Neuronal stem cell (in vitro differentiated cells): Measurements from ENCODE around the gene C1QTNF6.
A peak's percentile ranks its signal among the peaks of the same experiment; 100 is the strongest.

ENCODE experiments used
- DNase-seq: peaks from one replicate; pipeline ENCODE4 v3.0.0-alpha.2; 2013; ENCODE audit warnings: low spot score
- H2AFZ ChIP-seq: one replicate; pipeline ENCODE4 v1.6.1; 2013; ENCODE audit warnings: mild to moderate bottlenecking, low read length, inconsistent platforms
- H2AK5ac ChIP-seq: 2 replicates; pipeline ENCODE4 v1.6.1; 2013; ENCODE audit warnings: low read depth, mild to moderate bottlenecking, inconsistent platforms, low read length, moderate library complexity, mixed read lengths
- H2BK120ac ChIP-seq: 2 replicates; pipeline ENCODE4 v1.6.1; 2013; ENCODE audit warnings: low read depth, mild to moderate bottlenecking, inconsistent platforms, low read length, moderate library complexity, mixed read lengths
- H2BK12ac ChIP-seq: one replicate; pipeline ENCODE4 v1.6.1; 2013; ENCODE audit warnings: low read length, inconsistent platforms
- H2BK15ac ChIP-seq: 2 replicates; pipeline ENCODE4 v1.6.1; 2013; ENCODE audit warnings: mild to moderate bottlenecking, low read length, inconsistent platforms, mixed read lengths
- H2BK5ac ChIP-seq: one replicate; pipeline ENCODE4 v1.6.1; 2013; ENCODE audit warnings: inconsistent platforms, mild to moderate bottlenecking, low read length, moderate library complexity
- H3K14ac ChIP-seq: one replicate; pipeline ENCODE4 v1.6.1; 2013; ENCODE audit warnings: low read length, inconsistent platforms
- H3K18ac ChIP-seq: 2 replicates; pipeline ENCODE4 v1.6.1; 2013; ENCODE audit warnings: low read length, inconsistent platforms
- H3K23ac ChIP-seq: 2 replicates; pipeline ENCODE4 v1.6.1; 2013; ENCODE audit warnings: low read depth, mild to moderate bottlenecking, mixed read lengths, low read length, inconsistent platforms; ENCODE audit not compliant: poor library complexity
- H3K27ac ChIP-seq: replicated peaks from 3 replicates; pipeline ENCODE4 v1.5.1; 2013; ENCODE audit warnings: low read length, inconsistent platforms
- H3K27me3 ChIP-seq, 3 experiments: 2 replicates each; pipeline ENCODE4 v1.6.1; 2013; ENCODE audit warnings: low read length in 3 of 3, mild to moderate bottlenecking in 2 of 3, inconsistent platforms in 1 of 3, low read depth in 1 of 3, mixed read lengths in 1 of 3, moderate library complexity in 1 of 3; ENCODE audit not compliant: control insufficient read depth in 3 of 3, insufficient read depth in 3 of 3
- H3K36me3 ChIP-seq, 2 donors: replicated peaks in 1 of 2; 2 replicates each; pipeline ENCODE4 v1.6.1; 2013; ENCODE audit warnings: low read length in 2 of 2; ENCODE audit not compliant: control insufficient read depth in 2 of 2, insufficient read depth in 2 of 2
- H3K4ac ChIP-seq: 2 replicates; pipeline ENCODE4 v1.6.1; 2013; ENCODE audit warnings: inconsistent platforms, mild to moderate bottlenecking, low read length, moderate library complexity
- H3K4me1 ChIP-seq, 2 donors: 1 replicate in 1 of 2; 2 replicates in 1 of 2; pipeline ENCODE4 v1.6.1; 2013; ENCODE audit warnings: low read length in 2 of 2, low read depth in 1 of 2; ENCODE audit not compliant: control insufficient read depth in 2 of 2, insufficient read depth in 1 of 2
- H3K4me2 ChIP-seq: one replicate; pipeline ENCODE4 v1.6.1; 2013; ENCODE audit warnings: mild to moderate bottlenecking, low read length, inconsistent platforms; ENCODE audit not compliant: insufficient read depth, poor library complexity, severe bottlenecking
- H3K4me3 ChIP-seq, 2 donors: 2 replicates each; pipeline ENCODE4 v1.5.1; 2013; ENCODE audit warnings: low read length in 2 of 2, mild to moderate bottlenecking in 2 of 2, inconsistent platforms in 1 of 2, moderate library complexity in 1 of 2
- H3K79me1 ChIP-seq: one replicate; pipeline ENCODE4 v1.6.1; 2013; ENCODE audit warnings: low read depth, mild to moderate bottlenecking, inconsistent platforms, low read length, moderate library complexity
- H3K9ac ChIP-seq: one replicate; pipeline ENCODE4 v1.6.1; 2013; ENCODE audit warnings: mild to moderate bottlenecking, low read depth, low read length, inconsistent platforms; ENCODE audit not compliant: poor library complexity
- H3K9me3 ChIP-seq, 2 donors: replicated peaks in 1 of 2; 2 replicates each; pipeline versions ENCODE3 to v1.6.1; 2013; ENCODE audit warnings: low read length in 2 of 2, mild to moderate bottlenecking in 2 of 2, inconsistent platforms in 1 of 2, low read depth in 1 of 2, mixed read lengths in 1 of 2, moderate library complexity in 1 of 2; ENCODE audit not compliant: control insufficient read depth in 2 of 2, insufficient read depth in 1 of 2
- H4K8ac ChIP-seq: one replicate; pipeline ENCODE4 v1.6.1; 2013; ENCODE audit warnings: low read depth, mild to moderate bottlenecking, inconsistent platforms, low read length, moderate library complexity
- H4K91ac ChIP-seq: one replicate; pipeline ENCODE4 v1.6.1; 2013; ENCODE audit warnings: low read length, low read depth, mild to moderate bottlenecking, inconsistent platforms; ENCODE audit not compliant: poor library complexity
- WGBS, 2 donors: extraction: QIAGEN DNeasy Blood & Tissue Kit; methylation state at CpG; one replicate each; pipeline ENCODE4 v1.1.7; 2013; ENCODE audit warnings: missing lambda C conversion rate in 2 of 2, mixed read lengths in 1 of 2; ENCODE audit not compliant: insufficient read length in 2 of 2, insufficient replicate concordance in 1 of 2; ENCODE audit errors: extremely low coverage in 2 of 2; 5-methylcytosine and 5-hydroxymethylcytosine counted together

C1QTNF6 gene

DNA sequence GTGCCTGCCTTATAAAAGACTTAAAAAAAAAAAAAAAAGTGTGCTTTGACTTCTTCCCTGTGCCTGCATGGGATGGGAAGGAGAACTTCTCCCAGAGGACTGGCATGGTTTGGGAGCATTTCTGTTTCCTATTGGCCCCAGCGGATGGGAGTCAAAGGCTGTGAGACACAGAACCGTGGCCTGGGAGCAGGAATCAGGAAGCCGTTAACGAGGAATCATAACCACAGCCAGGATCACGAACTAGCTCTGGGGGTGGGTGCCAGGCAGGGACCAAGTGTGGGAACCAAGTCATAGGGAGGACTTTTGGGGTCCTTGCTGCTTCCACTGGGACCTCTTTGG is 526 bp downstream of the C1QTNF6 start:
- Histone ChIP-seq H3K36me3 (peaks cover 0 to 40% of the 10 kb centered on the region in 2 donors), H2BK15ac (peak overlapping the region; percentile 22), H2BK12ac (no peak overlapping the region), H3K23ac (no peak overlapping the region), H3K27me3 (no peaks in the 10 kb centered on the region), H4K8ac (no peak overlapping the region), H2BK120ac (no peak overlapping the region), H3K27ac (peak overlapping the region; percentile 91), H3K4me3 (peak overlapping the region in 1 of 2 donors; percentile 89), H3K18ac (peak overlapping the region; percentile 96), H3K9me3 (peaks cover 0 to 15% of the 10 kb centered on the region in 2 donors), H3K79me1 (no peaks in the 10 kb centered on the region), H2AK5ac (peak overlapping the region; percentile 42), H3K4ac (no peak overlapping the region), H2AFZ (peak overlapping the region; percentile 72), H3K4me1 (peaks cover 10 to 25% of the 10 kb centered on the region in 2 donors), H3K9ac (peak overlapping the region; percentile 46), H2BK5ac (peak overlapping the region; percentile 40), H3K14ac (no peak overlapping the region), H4K91ac (no peak overlapping the region), H3K4me2 (peak overlapping the region; percentile 51)
- DNase-seq: no peak
- no CpG with 5 or more reads among the region's 5 CpGs for WGBS, 2 donors

DNA sequence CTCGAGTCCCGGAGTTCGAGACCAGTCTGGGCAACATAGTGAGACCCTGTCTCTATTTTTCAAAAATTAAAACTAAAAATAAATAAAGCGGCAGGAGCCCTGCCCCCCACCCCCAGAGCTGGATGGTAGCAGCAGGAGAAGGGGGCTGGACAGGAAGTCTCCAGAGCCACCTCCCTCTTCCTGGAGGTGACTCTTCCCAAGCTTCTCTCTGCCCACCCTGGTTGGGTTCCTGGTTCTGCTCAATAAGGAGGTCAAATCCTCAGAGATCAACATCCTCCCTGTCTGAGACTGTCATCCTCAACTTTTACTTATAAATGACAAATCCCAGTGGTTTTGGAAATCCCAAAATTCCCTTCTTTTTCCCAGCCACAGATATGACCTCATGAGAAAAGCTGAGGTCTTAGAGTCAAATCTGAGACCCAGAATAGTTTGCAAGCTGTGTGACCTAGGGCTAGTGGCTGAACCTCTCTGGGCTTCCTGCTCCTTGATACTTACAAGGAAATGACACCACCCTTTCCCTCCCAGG is 987 bp downstream of the C1QTNF6 start:
- no peak overlapping the region for H2BK120ac ChIP-seq
- peak overlapping the region; percentile 51 for H3K4me2 ChIP-seq
- H3K4me1 ChIP-seq: peaks cover 10 to 25% of the 10 kb centered on the region in 2 donors
- H3K14ac ChIP-seq: no peak overlapping the region
- H3K4ac ChIP-seq: no peak overlapping the region
- no peak overlapping the region for H3K23ac ChIP-seq
- no peak overlapping the region for H2AK5ac ChIP-seq
- peaks cover 0 to 10% of the 10 kb centered on the region in 2 donors for H3K9me3 ChIP-seq
- no peak overlapping the region for H2AFZ ChIP-seq
- H3K18ac ChIP-seq: no peak overlapping the region
- H2BK12ac ChIP-seq: no peak overlapping the region
- H3K27ac ChIP-seq: peak overlapping the region; percentile 91
- H2BK15ac ChIP-seq: no peak overlapping the region
- H3K9ac ChIP-seq: no peak overlapping the region
- H3K36me3 ChIP-seq: peaks cover 0 to 45% of the 10 kb centered on the region in 2 donors
- H2BK5ac ChIP-seq: no peak overlapping the region
- no CpG with 5 or more reads among the region's 4 CpGs for WGBS, 2 donors
- DNase-seq: no peak
- no peaks in the 10 kb centered on the region for H3K79me1 ChIP-seq
- H4K91ac ChIP-seq: no peak overlapping the region
- H4K8ac ChIP-seq: no peak overlapping the region
- H3K4me3 ChIP-seq: peak overlapping the region in 1 of 2 donors; percentile 89
- H3K27me3 ChIP-seq: no peaks in the 10 kb centered on the region

DNA sequence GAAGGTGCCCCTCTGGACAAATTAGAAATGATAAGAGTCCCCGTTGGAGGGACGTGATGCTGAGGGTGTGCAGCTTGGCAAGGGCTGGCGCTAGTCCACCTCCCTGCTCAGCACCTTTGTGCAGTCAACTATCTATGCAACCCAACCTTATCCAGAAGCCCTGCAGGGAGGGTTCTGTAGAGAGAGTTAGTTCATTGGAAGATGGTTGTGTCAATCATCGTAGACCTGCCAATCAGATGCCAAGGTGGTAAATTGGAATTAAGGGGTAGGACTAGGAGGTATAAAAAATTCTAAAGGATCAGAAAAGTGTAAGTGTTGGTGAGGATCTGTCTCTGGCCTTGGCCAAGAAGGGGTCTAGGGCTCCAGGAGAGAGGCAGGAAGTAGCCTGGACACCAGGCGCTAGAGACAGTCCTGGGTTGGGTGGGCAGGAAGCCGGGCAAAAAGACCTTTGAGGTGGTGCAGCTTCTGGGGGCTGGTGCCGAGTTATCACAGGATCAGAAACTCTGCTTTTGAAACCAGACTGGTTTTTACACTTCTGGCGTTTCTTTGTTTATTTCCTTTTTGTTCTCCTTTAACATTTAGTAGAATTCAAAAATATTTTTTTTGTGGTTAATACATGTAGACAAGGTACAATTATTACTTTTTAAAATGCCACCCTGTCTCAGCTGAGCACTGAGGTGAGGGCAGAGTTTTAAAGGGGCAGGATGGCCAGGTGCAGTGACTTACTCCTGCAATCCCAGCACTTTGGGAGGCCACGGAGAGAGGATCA is 1.6 kb downstream of the C1QTNF6 start:
- Histone ChIP-seq H3K23ac (no peak overlapping the region), H3K4me3 (peak overlapping the region in 1 of 2 donors; percentile 89), H3K4ac (no peak overlapping the region), H3K4me2 (no peak overlapping the region), H3K14ac (no peak overlapping the region), H4K8ac (no peak overlapping the region), H4K91ac (no peak overlapping the region), H3K9me3 (peaks cover 0 to 8% of the 10 kb centered on the region in 2 donors), H2AFZ (no peak overlapping the region), H3K27ac (no peak overlapping the region), H2AK5ac (no peak overlapping the region), H2BK12ac (no peak overlapping the region), H3K4me1 (peaks cover 10 to 25% of the 10 kb centered on the region in 2 donors), H3K27me3 (no peaks in the 10 kb centered on the region), H2BK120ac (no peak overlapping the region), H2BK5ac (no peak overlapping the region), H3K79me1 (no peaks in the 10 kb centered on the region), H2BK15ac (no peak overlapping the region), H3K9ac (no peak overlapping the region), H3K18ac (no peak overlapping the region), H3K36me3 (peaks cover 0 to 51% of the 10 kb centered on the region in 2 donors)
- WGBS, 2 donors: no CpG with 5 or more reads among the region's 9 CpGs
- no peak for DNase-seq

DNA sequence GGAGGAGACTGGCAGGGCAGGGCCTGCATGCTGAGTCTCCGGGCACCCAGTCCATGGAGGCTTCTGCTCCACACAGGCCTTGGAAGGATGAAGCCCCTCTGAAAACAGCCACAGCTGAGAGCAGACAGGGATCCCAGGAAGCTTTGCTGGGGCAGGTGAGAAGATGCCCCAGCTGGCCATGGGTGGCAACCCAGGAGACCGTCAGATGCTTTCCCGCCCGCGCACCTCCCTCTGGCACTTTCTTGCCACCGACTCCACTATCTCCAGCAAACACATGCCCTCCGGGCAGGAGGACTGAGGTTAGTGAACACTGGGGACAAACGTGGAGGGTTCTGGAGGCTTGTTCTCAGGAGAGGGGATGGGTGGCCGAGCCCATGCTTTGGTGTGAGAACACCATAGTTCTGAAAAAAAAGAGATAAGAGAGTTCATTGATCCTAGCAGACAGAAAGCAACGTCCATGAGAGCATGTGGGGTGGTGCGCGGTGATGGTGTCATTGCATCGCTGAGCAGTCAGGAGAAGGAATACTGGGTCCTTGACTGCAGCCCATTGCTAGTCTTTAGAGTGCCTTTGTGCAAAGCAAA is 2.3 kb downstream of the C1QTNF6 start:
- Histone ChIP-seq H3K9me3 (peaks cover 0 to 2% of the 10 kb centered on the region in 2 donors), H2BK15ac (peak overlapping the region; percentile 23), H2BK12ac (no peak overlapping the region), H3K36me3 (peaks cover 0 to 58% of the 10 kb centered on the region in 2 donors), H2BK120ac (no peak overlapping the region), H3K14ac (no peak overlapping the region), H3K9ac (no peak overlapping the region), H3K27me3 (no peaks in the 10 kb centered on the region), H3K4me2 (no peak overlapping the region), H3K27ac (no peak overlapping the region), H3K23ac (no peak overlapping the region), H2AK5ac (no peak overlapping the region), H2BK5ac (no peak overlapping the region), H3K4me3 (no peak overlapping the region), H3K79me1 (no peaks in the 10 kb centered on the region), H4K91ac (no peak overlapping the region), H3K4me1 (peaks cover 10 to 25% of the 10 kb centered on the region in 2 donors), H4K8ac (no peak overlapping the region), H3K4ac (no peak overlapping the region), H3K18ac (no peak overlapping the region), H2AFZ (no peak overlapping the region)
- WGBS, 2 donors: no CpG with 5 or more reads among the region's 13 CpGs
- DNase-seq: no peak
